ENCODE measurements around the gene GALNT5.
A peak's percentile ranks its signal among the peaks of the same experiment; 100 is the strongest.
"Not testable (repeated sequence)": the region's sequence is repeated elsewhere in the genome, so short reads cannot be mapped to it uniquely, and the experiment has no call there.

GALNT5 gene

GRCh38 chr2:157257312-157258252 lies at the start of gene GALNT5:
TSS of gene GALNT5 (plus strand) at chr2:157257705. CDS start at chr2:157258083, 378 bp downstream.
- peak; percentile 77 for DNase-seq

GRCh38 chr2:157216286-157216965 lies 41.1 kb upstream of the GALNT5 start:
- DNase-seq, result no peak

GRCh38 chr2:157217409-157217808 lies 40.1 kb upstream of the GALNT5 start:
- DNase-seq, result no peak

- no peak for DNase-seq
Observed at GRCh38 chr2:157218911-157219310, 38.6 kb upstream of the GALNT5 start.

- DNase-seq, result no peak
Observed at GRCh38 chr2:157220502-157220901, 37.0 kb upstream of the GALNT5 start.

GRCh38 chr2:157221394-157221988 lies 36.0 kb upstream of the GALNT5 start:
- no peak for DNase-seq

- DNase-seq, result no peak
Observed at GRCh38 chr2:157223624-157224205, 33.8 kb upstream of the GALNT5 start.

GRCh38 chr2:157224448-157224847 lies 33.1 kb upstream of the GALNT5 start:
- not testable (repeated sequence) for DNase-seq

GRCh38 chr2:157227592-157227991 lies 29.9 kb upstream of the GALNT5 start:
- DNase-seq, result no peak

GRCh38 chr2:157228946-157229345 lies 28.6 kb upstream of the GALNT5 start:
- DNase-seq, result no peak

GRCh38 chr2:157229572-157229971 lies 27.9 kb upstream of the GALNT5 start:
- peak; percentile 97 for DNase-seq

GRCh38 chr2:157231476-157231875 lies 26.0 kb upstream of the GALNT5 start:
- peak; percentile 30 for DNase-seq

GRCh38 chr2:157233506-157233905 lies 24.0 kb upstream of the GALNT5 start:
- peak; percentile 96 for DNase-seq

- DNase-seq, result no peak
Observed at GRCh38 chr2:157236404-157236803, 21.1 kb upstream of the GALNT5 start.

GRCh38 chr2:157238296-157238695 lies 19.2 kb upstream of the GALNT5 start:
- DNase-seq, result no peak

- no peak for DNase-seq
Observed at GRCh38 chr2:157244691-157245090, 12.8 kb upstream of the GALNT5 start.

- DNase-seq, result no peak
Observed at GRCh38 chr2:157245144-157245840, 12.2 kb upstream of the GALNT5 start.

GRCh38 chr2:157245846-157246764 lies 11.4 kb upstream of the GALNT5 start:
- peak; percentile 96 for DNase-seq

- DNase-seq, result no peak
Observed at GRCh38 chr2:157246765-157247407, 10.6 kb upstream of the GALNT5 start.

GRCh38 chr2:157250836-157251235 lies 6.7 kb upstream of the GALNT5 start:
- no peak for DNase-seq

- no peak for DNase-seq
Observed at GRCh38 chr2:157251932-157252331, 5.6 kb upstream of the GALNT5 start.
